ENCODE results near the gene TOGARAM2. TPM values are rescaled to one million over a fixed set of nuclear protein-coding genes. Genes with fewer than 3 reads are reported as not detected.

The TOGARAM2 gene
- total RNA-seq, 2 experiments from 2014 or later: 0.03 TPM; not detected in 1

DNA sequence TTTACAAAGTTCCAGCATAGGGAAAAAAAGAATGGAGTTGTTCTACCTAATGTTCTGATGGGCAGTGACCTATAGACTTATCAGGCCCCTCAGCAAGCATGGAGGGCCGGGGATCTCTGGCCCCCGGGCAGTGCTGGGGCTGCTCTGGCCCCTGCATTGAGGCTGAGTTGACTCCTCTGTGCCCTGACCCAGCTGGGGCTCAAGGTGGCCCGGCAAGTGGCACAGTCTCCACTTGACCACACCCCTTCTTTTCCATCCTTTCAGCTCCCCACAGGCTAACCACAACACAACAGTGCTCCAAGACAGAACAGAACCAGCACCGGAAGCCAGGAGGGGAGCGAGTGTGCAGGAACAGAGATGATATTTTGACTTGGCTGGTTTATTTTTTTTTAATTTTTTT is 19.9 kb downstream of the TOGARAM2 start:
- Histone ChIP-seq H3K27ac (ENCODE audit: low read depth, low read length, poor library complexity, severe bottlenecking) (no peak overlapping the region), H4K20me1 (ENCODE audit: insufficient read depth, low read length) (no peaks in the 10 kb centered on the region), H3K36me3 (ENCODE audit: insufficient read depth, low read length) (no peaks in the 10 kb centered on the region), H3K9me2 (ENCODE audit: insufficient read depth, low read length) (no peaks in the 10 kb centered on the region), H3K4me3 (ENCODE audit: low read depth, low read length, poor library complexity, severe bottlenecking) (no peak overlapping the region), H3K4me2 (ENCODE audit: low read length) (no peak overlapping the region), H2AFZ (ENCODE audit: low read length) (no peak overlapping the region), H3K79me2 (ENCODE audit: insufficient read depth, low read depth, low read length) (no peaks in the 10 kb centered on the region), H3K9me3 (ENCODE audit: low read length) (no peaks in the 10 kb centered on the region), H3K4me1 (ENCODE audit: insufficient read depth, low read length, poor library complexity, severe bottlenecking) (no peaks in the 10 kb centered on the region)
- intact Hi-C loops (cut with micrococcal nuclease; ENCODE audit: unreplicated experiment): no loop called here
- CTCF ChIA-PET (ENCODE audit: unreplicated experiment): no interaction called here
- no peak for DNase-seq (ENCODE audit: low spot score)
- TF ChIP-seq, protein P1, sequence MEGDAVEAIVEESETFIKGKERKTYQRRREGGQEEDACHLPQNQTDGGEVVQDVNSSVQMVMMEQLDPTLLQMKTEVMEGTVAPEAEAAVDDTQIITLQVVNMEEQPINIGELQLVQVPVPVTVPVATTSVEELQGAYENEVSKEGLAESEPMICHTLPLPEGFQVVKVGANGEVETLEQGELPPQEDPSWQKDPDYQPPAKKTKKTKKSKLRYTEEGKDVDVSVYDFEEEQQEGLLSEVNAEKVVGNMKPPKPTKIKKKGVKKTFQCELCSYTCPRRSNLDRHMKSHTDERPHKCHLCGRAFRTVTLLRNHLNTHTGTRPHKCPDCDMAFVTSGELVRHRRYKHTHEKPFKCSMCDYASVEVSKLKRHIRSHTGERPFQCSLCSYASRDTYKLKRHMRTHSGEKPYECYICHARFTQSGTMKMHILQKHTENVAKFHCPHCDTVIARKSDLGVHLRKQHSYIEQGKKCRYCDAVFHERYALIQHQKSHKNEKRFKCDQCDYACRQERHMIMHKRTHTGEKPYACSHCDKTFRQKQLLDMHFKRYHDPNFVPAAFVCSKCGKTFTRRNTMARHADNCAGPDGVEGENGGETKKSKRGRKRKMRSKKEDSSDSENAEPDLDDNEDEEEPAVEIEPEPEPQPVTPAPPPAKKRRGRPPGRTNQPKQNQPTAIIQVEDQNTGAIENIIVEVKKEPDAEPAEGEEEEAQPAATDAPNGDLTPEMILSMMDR (conservative IDR thresholded peaks at IDR 0.05; ENCODE audit: low read length): no peak
- TF ChIP-seq EZH2phosphoT487 (IDR thresholded peaks at IDR 0.05; ENCODE audit: borderline replicate concordance, low read depth, low read length): no peak
- BruUV-seq (replicated peaks): no TSS peak
- POLR2A ChIA-PET: interaction anchor here (0.7 kb wide), 1 partner anchor 105 kb away, joined by 3 read pairs; no protein-coding TSS in a partner anchor

DNA sequence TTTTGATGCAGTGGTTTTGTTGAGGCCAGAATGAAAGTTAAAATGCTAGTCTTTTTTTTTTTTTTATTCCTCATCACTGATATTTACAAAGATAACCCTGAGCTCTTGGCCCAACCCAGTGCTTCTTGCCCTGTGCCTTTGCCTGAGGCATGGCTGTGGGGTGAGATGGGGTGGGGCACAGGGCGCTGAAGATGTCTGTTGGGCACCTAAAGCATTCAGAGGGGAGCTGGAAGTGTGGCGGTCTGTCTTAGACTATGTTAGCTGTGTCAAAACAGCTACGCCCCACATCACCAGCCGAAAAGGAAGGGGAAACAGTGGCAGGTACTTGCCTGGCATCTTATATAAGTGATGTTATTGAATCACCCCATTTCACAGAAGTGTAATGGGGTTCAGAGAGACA is 20.7 kb downstream of the TOGARAM2 start:
- Histone ChIP-seq H3K4me3 (ENCODE audit: low read depth, low read length, poor library complexity, severe bottlenecking) (no peak overlapping the region), H3K9me2 (ENCODE audit: insufficient read depth, low read length) (no peaks in the 10 kb centered on the region), H3K27ac (ENCODE audit: low read depth, low read length, poor library complexity, severe bottlenecking) (no peak overlapping the region), H3K36me3 (ENCODE audit: insufficient read depth, low read length) (no peaks in the 10 kb centered on the region), H3K4me2 (ENCODE audit: low read length) (no peak overlapping the region), H3K9me3 (ENCODE audit: low read length) (no peaks in the 10 kb centered on the region), H3K79me2 (ENCODE audit: insufficient read depth, low read depth, low read length) (no peaks in the 10 kb centered on the region), H2AFZ (ENCODE audit: low read length) (no peak overlapping the region), H4K20me1 (ENCODE audit: insufficient read depth, low read length) (no peaks in the 10 kb centered on the region), H3K4me1 (ENCODE audit: insufficient read depth, low read length, poor library complexity, severe bottlenecking) (no peaks in the 10 kb centered on the region)
- ChIA-PET POLR2A (no interaction called here), CTCF (ENCODE audit: unreplicated experiment) (no interaction called here)
- no peak for DNase-seq (ENCODE audit: low spot score)
- intact Hi-C loops (cut with micrococcal nuclease; ENCODE audit: unreplicated experiment): no loop called here
- no peak for TF ChIP-seq EZH2phosphoT487 (IDR thresholded peaks at IDR 0.05; ENCODE audit: borderline replicate concordance, low read depth, low read length)
- TF ChIP-seq, protein P1 (conservative IDR thresholded peaks at IDR 0.05; ENCODE audit: low read length): no peak
- no TSS peak for BruUV-seq (replicated peaks)

DNA sequence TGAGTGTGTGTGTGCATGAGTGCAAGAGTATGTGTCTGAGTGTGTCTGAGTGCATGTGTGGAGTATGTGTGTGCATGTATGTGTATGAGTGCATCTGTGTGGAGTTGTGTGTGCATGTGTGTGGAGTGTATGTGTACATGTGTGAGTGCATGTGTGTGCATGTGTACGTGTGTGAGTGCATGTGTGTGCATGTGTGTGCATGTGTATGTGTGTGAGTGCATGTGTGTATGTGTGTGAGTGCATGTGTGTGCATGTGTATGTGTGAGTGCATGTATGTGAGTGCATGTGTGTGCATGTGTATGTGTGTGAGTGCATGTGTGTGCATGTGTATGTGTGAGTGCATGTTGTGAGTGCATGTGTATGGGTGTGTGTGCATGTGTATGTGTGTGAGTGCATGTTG is 23.7 kb downstream of the TOGARAM2 start:
- Histone ChIP-seq H3K9me3 (ENCODE audit: low read length) (no peaks in the 10 kb centered on the region), H3K36me3 (ENCODE audit: insufficient read depth, low read length) (no peaks in the 10 kb centered on the region), H3K27ac (ENCODE audit: low read depth, low read length, poor library complexity, severe bottlenecking) (no peak overlapping the region), H3K4me2 (ENCODE audit: low read length) (no peak overlapping the region), H2AFZ (ENCODE audit: low read length) (no peak overlapping the region), H3K4me3 (ENCODE audit: low read depth, low read length, poor library complexity, severe bottlenecking) (no peak overlapping the region), H3K4me1 (ENCODE audit: insufficient read depth, low read length, poor library complexity, severe bottlenecking) (no peaks in the 10 kb centered on the region), H3K79me2 (ENCODE audit: insufficient read depth, low read depth, low read length) (no peaks in the 10 kb centered on the region), H4K20me1 (ENCODE audit: insufficient read depth, low read length) (no peaks in the 10 kb centered on the region), H3K9me2 (ENCODE audit: insufficient read depth, low read length) (no peaks in the 10 kb centered on the region)
- BruUV-seq (replicated peaks): no TSS peak
- no peak for DNase-seq (ENCODE audit: low spot score)
- POLR2A ChIA-PET: no interaction called here
- TF ChIP-seq, protein P1 (conservative IDR thresholded peaks at IDR 0.05; ENCODE audit: low read length): no peak
- TF ChIP-seq EZH2phosphoT487 (IDR thresholded peaks at IDR 0.05; ENCODE audit: borderline replicate concordance, low read depth, low read length): no peak
- intact Hi-C loops (cut with micrococcal nuclease; ENCODE audit: unreplicated experiment): no loop called here
- CTCF ChIA-PET (ENCODE audit: unreplicated experiment): no interaction called here

Data from OCI-LY7 (cell line).